GM19324 (cell line): Measurements from ENCODE around the gene SPPL2B.

Source experiments
- ATAC-seq: cut with Tn5 transposase; IDR thresholded peaks from one replicate; pipeline ENCODE4 v1.9.1; 2021; ENCODE audit warnings: mild to moderate bottlenecking, moderate library complexity; ENCODE audit not compliant: unreplicated experiment, low FRiP score

SPPL2B gene

DNA sequence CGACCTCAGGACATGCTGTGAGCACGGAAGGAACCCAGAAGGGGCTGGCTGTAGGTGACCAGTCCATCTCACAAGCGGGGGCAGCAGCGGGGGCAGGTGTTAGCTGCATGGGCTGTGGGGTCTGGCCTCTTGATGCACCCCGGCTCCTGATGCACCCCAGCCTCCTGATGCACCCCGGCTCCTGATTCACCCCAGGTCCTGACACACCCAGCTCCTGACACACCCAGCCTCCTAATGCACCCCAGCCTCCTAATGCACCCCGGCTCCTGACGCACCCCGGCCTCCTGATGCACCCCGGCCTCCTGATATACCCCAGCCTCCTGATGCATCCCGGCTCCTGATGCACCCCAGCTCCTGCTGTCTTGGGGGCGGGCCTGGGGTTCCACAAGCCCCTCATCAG lies 7.5 kb upstream of the SPPL2B start:
- ATAC-seq = no peak

DNA sequence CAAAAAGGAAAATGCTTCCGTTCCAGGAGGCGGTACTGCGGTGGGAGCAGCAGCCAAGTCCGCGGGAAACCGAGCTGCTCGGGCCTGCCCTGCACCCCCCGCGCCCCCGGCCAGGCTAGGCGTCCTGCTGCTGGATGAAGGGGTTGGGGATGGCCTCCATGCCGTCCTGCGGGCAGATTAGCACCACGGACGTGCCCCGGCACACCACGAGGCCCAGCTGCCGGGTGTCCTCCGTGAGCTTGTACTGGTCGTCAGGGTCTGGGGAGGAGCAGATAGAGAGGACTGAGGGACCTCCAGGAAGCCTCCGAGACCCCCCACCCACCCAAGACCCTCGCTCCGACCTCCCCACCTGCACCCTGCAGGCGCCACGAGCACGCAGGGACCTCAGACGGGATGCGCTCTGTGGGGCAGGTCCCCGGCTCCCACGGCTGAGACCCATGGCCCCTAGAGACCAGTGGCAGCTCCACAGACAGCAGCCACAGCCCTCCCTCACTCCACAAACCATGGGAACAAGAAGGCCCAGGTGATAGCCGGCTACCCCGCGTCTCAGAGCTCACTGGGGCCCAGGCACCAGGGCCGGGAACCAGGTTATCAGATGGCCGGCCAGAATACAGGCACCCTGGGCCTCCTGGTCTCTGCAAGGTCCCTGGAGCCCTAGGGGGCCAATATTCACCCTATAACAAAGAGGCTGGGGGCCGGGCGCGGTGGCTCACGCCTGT lies 6.8 kb upstream of the SPPL2B start:
- ATAC-seq = no peak

DNA sequence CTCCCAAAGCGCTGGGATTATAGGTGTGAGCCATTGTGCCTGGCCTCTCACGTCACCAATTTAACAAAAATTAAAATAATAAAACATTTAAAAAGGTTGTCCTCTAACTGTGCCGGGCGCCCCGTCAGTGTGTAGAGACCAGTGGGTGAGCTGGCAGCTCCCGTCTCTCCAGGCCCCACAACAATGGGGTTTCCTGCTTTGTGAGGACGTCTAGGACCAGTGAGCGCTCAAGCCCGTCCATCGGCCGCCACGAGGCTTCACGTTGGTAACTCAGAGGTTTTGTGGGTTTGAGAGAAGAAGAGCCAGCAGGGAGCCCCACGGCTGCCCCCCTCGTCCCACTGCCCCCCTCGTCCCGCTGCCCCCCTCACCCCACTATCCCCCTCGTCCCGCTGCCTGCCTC lies 4.8 kb upstream of the SPPL2B start:
- no peak for ATAC-seq

DNA sequence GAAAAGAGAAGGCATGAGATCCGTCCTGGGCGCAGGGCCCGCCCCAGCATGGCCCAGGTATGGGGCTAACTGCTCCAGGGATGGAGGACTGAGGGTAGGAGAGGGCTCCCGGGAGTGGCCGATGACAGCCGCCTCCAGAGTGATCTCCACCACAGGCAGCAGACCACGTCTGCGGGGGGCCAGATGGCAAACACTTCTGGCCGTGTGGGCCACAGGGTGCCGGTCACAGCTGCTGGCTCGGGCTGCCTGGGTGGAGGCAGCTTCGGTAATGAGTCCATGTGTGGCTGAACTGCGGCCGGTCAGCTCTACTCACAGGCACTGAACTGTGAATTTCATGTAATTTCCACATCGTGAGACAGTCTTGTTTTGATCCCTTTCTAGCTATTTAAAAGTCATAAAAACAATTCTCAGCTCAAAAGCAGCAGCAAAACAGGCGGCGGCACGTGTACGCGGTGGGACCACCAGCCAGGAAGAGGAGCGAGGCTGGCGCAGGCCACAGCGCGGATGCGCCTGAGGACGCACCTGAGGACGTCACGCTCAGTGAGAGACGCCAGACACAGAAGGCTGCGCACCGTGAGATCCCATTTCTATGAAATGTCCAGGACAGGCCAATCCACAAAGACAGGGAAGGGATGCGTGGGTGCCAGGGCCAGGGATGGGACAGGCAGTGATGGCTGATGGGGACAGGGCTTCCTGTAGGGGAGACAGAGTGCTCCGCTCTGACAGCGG lies 4.1 kb upstream of the SPPL2B start:
- ATAC-seq = no peak

DNA sequence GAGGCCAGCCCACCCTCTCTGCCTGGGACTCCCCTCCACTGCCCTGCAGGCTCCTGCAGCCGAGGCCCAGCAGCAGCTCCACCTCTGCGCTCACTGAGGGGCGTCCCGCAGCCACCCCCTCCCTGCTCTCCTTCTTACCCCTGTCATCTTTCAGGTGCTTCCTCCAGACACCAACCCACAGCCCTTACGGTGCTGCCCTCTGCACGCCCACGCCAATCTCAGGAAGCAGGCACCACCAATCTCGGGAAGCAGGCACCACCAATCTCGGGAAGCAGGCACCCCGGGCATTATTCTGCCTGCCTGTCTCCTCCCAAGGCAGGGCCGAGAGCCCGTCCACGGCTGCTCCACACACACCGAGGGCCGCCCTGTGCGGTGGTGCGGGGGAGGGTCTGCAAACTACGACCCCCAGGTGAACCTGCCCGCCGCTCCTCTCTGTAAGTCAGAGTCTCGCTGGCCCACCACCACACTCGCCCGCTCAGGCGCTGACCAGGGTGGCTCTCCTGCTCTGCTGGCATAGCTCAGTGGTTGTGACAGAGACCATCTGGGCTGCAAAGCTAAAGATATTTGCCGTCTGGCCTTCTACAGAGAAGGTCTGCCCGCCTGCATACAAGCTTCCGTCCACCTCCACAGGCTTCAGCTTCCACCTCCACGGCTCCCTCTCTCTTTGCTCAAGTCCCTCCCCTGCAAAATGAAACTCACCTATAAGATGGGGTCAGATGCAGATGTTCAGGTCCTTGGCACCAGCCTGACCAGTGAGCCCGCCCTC lies 3.0 kb upstream of the SPPL2B start:
- ATAC-seq = no peak

DNA sequence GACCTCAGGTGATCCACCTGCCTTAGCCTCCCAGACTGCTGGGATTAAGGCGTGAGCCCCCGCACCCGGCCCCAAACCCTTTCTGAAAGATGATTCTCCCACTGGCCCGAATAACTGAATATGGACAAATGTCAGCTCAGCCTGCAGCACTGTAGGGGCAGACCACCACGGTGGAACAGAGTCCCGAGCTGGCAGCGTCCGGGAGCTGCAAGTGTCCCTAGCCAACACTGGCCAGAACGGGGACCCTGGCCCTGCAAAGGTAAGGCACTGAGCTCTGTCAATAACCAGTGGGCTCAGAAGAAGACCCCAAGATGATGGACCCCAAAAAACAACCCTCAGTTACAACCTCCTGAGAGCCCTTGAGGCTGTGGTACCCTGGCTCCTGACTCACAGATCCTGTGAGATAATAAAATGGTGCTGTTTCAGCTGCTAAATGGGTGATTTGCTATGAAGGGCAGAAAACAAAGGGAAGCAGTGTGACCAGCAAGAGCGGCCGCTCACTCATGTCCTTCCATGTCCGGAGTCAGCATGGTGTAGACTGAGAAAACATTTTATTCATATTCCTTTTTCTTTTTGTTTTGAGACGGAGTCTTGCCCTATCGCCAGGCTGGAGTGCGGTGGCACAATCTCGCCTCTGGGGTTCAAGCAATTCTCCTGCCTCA lies 1.7 kb upstream of the SPPL2B start:
- no peak for ATAC-seq

DNA sequence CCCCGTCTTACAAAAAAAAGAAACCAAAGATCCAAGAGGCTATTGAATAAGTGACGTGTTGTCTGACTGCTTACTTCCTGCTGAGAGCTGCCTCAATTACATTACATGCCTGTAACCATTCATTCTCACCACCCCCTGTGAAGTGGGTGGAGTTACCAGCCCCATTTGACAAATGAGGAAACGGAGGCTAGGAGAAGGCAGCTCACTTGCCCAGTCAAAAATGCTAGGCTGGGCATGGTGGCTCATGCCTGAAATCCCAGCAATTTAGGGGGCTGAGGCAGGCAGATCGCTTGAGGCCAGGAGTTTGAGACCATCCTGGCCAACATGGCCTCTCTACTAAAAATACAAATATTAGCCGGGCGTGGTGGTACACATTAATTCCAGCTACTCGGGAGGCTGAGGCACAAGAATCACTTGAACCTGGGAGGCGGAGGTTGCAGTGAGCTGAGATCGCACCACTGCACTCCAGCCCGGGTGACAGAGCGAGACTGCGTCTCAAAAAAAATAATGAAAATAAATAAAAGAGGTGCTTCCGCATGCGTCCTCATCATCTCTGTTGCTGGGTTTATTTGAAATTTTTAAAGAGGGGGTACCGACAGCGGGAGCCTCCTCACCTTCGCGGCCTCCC lies 597 bp upstream of the SPPL2B start:
- no peak for ATAC-seq

DNA sequence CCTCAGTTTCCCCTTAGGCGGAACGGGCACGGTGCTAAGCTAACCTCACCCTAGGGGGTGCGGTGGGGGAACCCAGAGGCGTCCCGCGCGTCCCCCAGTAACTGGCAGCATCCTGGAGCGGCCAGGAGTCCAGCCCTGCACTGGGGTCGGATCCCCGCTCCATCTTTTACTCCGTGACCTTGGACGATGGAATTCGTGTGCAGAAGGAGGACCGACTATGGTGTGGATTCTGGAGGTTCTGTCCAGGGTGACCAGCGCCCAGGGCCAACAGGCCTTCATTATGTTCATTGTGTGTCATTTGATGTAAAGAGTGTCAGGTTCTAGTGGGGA lies 630 bp downstream of the SPPL2B start:
- ATAC-seq = no peak

DNA sequence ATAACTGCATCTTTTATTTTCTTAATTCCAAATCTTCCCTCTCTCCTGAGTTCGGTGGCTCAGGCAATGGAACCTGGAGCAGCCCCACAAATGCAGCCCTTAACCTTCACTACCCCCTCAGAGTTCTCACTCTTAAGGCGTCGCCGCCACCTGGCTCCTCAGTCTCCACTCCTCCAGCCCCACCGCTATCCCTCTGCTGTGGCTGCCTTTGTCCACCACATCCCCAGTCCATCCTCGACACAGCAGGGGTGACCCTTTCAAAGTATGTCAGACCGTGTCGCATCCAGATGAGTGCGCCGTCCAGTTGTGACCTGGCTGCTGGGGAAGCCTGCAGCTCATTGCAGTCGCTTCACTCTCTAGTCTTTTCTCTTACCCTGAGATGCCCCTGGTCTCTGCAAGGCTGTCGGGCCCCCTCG lies 1.0 kb downstream of the SPPL2B start:
- no peak for ATAC-seq

DNA sequence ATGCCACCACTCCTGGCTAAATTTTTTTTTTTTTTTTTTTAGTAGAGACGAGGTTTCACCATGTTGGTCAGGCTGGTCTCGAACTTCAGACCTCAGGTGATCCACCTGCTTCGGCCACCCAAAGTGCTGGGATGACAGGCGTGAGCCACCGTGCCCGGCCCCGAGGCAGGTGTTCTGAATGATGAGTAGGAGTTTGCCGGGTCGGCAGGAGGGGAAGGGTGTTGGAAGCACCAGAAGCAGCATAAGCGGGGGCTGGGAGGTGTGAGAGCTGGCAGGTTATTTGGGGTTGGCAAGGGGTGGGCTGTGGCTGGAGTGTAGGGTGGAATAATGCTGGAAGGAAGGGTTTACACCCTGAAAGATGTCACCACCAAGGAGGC lies 1.8 kb downstream of the SPPL2B start:
- no peak for ATAC-seq

DNA sequence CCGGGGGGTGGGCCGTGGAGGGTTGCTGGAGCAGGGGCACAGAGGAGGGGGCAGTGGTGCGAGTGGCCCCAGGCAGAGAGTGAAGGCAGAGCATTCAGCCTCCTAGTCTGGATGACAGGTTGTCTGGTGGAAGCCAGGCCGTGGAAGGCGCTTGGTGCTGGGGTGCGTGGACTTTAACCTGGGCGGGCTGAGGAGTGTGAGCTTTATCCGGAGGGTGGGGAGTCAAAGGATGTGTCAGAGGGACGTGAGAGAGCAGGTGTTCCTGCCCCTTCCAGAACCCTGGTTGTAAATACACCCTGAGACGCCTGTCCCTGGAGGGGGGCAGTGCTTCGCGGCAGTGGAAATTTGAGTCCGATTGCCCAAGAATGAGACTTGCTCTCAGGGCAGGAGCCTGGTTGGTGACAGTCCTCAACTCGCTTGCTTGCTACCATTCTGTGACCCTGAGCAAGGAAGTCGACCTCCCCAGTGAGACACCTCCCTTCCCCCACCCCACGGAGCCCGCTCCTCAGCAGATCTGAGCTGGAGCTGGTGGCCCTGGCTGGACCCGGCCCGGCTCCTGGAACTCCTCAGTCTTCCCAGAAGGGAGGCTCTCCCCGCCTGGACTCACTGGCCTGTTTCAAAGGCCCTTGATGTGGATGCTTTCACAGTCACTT lies 2.3 kb downstream of the SPPL2B start:
- no peak for ATAC-seq

DNA sequence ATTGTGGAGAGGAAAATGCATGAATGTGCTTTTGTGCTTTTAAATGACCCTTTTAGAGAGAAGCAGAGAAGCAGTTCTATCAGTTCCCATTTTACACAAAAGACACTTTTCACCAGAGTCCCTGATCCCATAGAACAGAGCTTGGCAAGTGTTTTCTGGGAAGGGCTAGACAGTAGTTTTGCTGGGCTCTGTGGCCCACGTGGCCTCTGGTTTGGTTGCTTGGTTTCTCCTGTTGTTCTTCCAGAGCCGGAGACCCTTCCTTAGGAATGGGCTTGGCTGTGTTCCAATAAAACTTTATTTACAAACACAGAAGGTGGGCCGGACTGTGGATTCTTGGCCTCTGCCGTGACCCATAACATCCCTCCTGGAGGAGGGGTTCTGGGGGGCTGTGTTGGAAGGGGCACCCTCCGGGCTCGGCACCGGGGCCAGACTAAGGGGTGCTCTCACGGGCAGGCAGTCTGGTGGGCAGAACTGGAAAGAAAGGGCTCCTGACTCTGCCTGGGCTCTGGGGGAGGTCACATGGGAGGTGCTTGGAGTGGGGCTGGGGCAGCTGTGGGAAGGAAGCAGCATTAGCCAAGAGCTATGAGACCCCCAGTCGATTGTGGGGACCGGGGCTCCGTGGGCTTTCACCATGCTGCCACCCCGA lies 3.2 kb downstream of the SPPL2B start:
- no peak for ATAC-seq

DNA sequence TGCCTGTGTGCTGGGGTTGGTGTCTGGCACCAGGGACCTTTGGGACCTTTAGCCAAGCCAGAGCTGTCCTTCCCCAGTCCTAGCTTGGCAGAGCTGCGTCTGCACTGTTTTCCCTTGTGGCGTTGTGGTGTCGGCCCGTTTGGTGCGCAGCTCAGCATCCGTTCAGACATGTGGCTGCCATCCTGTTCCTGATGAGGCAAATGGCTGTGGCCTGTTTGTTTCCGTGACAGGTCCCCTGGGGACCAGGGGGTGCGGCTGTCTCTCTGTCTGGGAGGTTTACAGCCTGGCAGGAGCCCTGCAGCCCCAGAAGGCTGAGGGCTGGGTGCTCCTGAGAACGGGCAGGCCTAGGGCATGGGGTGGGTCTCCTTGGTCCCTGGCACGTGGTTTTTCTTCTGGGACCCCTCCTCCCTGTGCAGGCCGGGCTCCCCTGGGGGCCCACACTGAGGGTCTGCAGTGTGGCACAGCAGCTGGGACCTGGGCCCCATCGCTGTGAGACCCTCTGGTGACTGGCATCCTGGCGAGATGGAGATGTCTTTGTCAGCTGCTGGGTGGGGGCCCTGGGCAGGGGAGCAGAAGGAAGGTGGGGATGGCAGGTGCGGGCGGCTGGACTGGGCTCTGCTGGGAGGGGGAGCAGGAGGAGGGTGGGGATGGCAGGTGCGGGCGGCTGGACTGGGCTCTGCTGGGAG lies 4.0 kb downstream of the SPPL2B start:
- ATAC-seq = no peak

DNA sequence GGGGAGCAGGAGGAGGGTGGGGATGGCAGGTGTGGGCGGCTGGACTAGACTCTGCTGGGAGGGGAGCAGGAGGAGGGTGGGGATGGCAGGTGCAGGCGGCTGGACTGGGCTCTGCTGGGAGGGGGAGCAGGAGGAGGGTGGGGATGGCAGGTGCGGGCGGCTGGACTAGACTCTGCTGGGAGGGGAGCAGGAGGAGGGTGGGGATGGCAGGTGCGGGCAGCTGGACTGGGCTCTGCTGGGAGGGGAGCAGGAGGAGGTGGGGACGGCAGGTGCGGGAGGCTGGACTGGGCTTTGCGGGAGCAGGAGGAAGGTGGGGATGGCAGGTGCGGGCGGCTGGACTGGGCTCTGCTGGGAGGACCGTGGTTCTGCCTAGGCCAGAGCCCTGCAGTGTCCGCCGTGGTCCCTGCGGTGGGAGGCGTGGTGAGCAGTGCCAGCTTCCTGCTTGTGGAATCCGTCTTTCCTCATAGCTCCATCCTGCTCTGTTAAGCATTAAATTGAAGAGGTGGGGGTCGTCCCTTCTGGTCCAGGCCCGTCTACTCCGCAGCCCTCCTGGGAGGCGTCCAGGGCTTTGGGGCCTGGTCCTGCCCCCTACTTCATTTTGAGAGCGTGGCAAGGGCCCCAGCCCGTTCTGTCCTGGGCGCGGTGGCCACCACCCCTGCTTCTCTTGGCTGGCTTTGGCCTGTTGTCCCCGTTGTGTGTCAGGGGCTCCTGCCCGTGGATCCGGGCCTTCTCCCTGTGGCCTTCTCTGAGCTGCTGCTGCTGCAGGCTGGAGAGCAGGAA lies 4.7 kb downstream of the SPPL2B start:
- no peak for ATAC-seq

DNA sequence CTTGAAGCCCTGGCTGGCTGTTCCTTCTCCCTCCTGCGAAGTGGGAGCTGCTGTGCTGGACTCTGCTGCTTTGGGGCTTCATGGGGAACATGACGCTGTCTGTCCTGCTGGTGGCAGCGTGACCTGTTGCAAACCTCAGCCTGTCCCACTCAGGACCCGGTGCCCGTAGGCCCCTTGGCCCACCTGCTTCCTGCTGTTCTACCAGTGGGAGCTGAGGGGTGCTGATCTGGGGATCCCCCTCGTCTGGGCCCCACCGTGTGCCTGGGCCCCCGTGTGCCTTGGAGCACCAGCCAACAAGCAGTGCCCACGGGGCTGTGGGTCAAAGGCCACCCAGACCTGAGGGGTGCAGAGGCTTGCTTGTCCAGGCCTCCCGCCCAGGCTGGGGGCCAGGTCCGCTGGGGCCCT lies 5.3 kb downstream of the SPPL2B start:
- ATAC-seq = no peak

DNA sequence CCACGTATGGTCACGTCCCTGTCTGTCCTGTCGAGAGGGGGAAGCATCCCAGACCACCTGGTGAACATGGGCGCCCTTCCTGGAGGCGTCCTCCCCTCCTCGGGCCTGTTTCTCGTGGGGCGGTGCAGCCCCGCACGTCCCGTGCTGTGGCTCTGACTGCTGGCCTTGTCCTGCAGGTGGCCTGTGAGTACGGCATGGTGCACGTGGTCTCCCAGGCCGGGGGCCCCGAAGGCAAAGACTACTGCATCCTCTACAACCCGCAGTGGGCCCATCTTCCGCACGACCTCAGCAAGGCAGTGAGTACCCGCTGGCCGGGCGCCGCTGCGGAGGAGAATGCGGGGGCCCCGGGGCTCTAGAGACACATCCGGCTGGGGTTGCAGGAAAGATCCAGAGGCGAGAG lies 5.9 kb downstream of the SPPL2B start:
- ATAC-seq = no peak

DNA sequence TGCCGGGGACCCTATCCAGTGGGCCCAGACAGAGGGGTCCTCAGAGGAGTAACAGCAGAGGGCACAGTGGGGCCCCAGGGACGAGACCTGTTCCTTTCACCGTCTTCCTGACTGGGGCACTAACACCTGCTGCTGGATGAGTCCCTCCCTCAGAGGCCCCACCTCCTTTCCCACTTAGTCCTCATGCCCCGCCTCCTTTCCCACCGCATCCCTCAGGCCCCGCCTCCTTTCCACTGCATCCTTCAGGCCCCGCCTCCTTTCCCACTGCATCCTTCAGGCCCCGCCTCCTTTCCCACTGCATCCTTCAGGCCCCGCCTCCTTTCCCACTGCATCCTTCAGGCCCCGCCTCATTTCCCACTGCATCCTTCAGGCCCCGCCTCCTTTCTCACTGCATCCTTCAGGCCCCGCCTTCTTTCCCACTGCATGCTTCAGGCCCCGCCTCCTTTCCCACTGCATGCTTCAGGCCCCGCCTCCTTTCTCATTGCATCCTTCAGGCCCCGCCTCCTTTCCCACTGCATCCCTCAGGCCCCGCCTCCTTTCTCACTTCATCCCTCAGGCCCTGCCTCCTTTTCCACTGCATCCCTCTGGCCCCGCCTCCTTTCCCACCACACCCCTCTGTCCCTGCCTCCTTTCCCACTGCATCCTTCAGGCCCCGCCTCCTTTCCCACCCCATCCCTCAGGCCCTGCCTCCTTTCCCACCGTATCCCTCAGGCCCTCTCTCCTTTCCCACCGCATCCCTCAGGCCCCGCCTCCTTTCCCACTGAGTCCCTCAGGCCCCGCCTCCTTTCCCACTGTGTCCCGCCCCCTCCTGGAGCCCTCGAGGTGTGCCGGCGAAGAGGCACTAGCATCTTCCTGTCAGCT lies 6.7 kb downstream of the SPPL2B start:
- no peak for ATAC-seq

DNA sequence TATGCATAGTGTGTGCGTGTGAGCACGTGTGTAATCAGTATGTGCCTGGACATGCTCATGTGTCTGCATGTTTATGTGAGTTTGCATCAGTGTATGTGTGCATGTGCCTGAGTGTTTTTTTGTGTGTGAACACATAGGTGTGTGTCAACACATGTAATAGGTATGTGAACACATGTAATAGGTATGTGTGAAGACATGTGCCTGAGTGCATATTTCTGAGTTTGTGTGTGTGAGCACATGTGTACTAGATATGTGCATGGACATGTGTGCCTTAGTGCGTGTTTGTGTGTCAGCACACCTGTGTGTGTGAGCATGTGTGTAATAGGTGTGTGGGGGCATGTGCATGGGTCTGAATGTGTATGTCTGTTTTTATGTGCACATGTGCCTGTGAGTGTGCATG lies 7.4 kb downstream of the SPPL2B start:
- no peak for ATAC-seq
